HG03139 (cell line): ENCODE data around the gene HAVCR2.

Experiments used
- ATAC-seq: cut with Tn5 transposase; IDR thresholded peaks from one replicate; pipeline ENCODE4 v1.9.1; 2021; ENCODE audit not compliant: unreplicated experiment

Gene HAVCR2

GRCh38 chr5:157108976-157109375, at the start of gene HAVCR2:
Gene HAVCR2 (minus strand): TSS chr5:157109044. CDS start chr5:157108983, 61 bp downstream.
- ATAC-seq = peak; percentile 90

GRCh38 chr5:157157293-157157891, 48.5 kb upstream of the HAVCR2 start:
- ATAC-seq = no peak

DNA sequence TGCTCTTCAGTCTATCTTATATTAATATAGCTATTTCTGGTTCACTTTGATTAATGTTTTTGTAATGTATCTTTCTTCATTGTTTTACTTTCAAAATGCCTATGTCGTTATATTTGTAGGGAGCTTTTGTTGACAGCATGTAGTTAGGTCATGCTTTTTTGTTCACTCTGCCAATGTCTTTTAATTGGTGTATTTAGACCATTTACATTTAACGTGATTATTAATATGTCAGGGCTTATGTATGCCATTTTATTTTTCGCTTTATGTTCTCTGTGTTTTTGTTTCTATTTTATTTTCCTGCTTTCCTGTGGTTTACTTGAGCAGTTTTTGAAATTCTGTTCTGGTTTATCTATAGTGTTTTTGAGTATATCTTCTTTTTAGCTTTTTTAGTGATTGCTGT, 46.5 kb upstream of the HAVCR2 start:
- no peak for ATAC-seq

DNA sequence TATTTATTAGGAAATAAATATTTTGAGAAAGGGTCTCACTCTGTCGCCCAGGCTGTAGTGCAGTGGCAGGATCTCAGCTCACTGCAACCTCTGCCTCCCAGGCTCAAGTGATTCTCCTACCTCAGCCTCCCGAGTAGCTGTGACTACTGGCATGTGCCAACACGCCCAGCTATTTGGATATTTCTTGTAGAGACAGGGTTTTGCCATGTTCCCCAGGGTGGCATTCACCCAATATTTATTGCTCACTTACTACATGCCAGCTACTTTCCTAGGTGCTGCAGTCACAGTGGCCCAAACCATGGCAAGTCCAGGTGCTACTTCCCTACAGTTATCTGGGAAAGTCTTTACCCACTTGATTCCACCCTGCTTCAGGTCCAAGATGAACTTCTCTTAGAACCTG, 42.2 kb upstream of the HAVCR2 start:
- ATAC-seq = no peak

GRCh38 chr5:157148734-157149615, 40.1 kb upstream of the HAVCR2 start:
- peak; percentile 60 for ATAC-seq

DNA sequence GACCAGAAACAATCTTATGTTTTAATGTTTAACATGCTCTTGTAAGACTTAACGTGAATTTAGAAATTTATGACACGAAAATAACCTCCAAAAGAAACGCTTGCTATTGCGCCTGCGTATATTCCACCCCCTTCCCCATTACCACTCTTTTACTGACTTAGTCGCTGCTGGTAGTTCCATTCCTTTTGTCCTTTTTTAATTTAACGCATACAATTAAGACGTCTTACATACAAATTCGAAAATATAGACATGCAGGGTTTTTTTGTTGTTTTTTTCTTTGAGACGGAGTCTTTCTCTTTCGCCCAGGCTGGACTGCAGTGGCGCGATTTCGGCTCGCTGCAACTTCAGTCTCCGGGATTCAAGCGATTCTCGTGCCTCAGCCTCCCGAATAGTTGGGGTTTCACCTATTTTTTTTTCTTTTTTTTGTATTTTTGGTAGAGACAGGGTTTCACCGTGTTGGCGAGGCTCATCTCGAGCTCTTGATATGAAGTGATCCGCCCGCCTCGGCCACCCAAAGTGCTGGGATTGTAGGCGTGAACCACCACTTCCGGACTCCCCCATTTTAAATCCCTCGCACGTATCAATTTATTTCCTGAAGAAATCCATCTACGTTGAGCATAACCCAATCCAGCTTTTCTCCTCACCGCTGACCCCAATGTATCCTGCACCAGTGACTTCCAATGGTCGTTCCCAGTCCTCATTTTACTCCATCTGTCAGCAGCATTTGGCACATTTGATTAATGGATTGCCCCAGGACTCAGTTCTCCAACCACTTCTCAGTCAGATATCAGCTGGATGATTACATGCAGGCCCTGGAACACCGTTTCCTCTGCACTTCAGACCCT, 34.5 kb upstream of the HAVCR2 start:
- ATAC-seq = peak; percentile 32

- peak; percentile 100 for ATAC-seq
Observed at GRCh38 chr5:157142317-157143126, 33.7 kb upstream of the HAVCR2 start, which contains the start of gene MED7. Gene MED7 (minus strand): TSS chr5:157142865. CDS start chr5:157139431, 3,434 bp downstream.

GRCh38 chr5:157137691-157138090, 28.8 kb upstream of the HAVCR2 start:
- no peak for ATAC-seq

GRCh38 chr5:157132281-157132612, 23.4 kb upstream of the HAVCR2 start:
- ATAC-seq = no peak

DNA sequence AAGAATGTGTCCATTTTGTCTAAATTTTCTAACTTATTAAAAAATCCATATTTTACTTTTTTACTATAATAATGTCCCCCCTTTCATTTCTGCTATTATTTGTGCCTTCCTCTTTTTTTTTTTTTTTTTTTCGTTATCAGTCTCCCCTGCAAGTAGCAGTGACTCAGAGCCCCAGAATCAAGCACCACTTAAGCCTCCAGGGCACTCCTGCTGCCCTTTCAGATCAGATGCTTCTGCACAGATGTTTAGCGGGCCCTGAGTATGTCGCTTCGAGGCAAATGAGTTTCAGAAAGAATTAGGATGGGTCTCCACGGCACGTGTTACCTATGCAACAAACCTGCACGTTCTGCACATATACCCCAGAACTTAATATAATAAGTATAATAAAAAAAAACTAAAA, 22.1 kb upstream of the HAVCR2 start:
- ATAC-seq = no peak

GRCh38 chr5:157121709-157122108, 12.9 kb upstream of the HAVCR2 start:
- ATAC-seq = no peak

DNA sequence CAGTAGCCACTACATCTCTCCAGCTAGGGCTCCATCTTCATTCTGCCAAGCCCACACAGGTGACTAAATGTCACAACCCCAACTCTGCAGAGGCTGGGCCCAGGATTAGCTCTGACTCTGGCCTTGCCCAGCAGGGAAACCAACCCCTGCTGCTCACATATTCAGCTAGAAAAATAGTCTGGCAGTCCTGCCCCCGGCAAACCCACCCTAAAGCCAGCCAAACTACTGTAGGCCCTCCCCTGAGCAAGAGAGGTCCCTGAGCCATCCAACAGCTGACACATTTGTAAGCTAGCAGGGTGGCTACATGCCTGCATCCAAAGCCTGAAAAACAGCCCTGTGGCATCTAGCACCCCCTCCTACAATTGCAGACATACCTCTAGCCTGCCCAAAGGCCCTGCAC, 11.3 kb upstream of the HAVCR2 start:
- no peak for ATAC-seq

- no peak for ATAC-seq
Observed at GRCh38 chr5:157116483-157116954, 7.7 kb upstream of the HAVCR2 start.

DNA sequence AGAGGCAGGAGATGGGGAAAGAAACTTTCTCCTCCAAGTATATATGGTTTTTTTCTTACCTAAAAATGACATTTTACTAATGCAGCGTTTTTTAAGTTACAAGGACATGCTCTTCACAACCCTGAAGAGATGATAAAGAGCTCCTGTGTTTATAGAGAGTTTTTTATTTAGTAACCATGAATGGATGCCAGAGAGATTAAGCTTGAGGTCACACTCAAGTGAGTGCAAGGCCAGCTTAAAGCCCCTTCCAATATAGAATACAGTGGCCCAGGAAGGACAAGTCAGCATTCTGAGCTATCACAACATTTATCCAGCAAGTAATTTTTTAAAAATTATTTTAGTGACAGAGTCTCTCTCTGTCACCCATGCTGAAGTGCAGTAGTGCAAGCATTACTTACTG, 6.7 kb upstream of the HAVCR2 start:
- ATAC-seq = no peak

GRCh38 chr5:157115012-157115411, 6.2 kb upstream of the HAVCR2 start:
- ATAC-seq = no peak

DNA sequence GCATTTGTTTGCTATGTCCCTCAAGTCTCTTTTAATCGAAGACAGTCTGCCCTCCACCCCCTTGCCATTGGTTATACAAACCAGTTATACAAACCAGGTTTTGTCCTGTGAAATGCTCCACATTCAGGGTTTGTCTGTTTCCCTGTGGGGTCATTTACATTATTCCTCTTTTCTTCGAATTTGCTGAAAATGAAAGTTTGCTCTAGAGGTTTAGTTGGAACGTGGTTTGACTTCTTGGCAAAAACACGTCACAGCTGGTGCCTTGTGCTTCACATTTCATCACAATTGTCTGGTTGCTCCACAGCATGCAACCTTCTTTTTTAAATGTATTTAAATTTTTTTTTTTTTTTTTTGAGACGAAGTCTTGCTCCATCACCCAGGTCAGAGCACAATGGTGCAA, 4.2 kb upstream of the HAVCR2 start:
- no peak for ATAC-seq

DNA sequence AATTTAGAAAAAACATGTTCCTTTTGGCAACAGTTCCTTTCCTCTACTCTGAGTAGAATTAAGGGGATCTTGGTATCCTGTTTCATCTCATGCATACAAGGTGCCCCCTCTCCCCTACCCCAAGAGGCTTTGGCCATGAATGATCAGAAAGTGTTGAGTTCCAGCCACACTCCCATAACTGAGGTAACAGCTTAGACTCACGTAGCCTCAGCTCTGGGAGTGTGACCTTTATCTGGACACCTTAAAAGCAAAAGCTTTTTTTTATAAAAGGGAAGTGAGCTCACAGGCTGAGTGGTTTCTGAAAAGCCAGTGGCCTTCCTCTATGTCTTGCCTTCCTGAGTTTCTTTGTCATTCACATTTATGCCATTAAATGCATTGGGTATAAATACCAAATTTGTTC, 900 bp upstream of the HAVCR2 start:
- ATAC-seq = peak; percentile 62

DNA sequence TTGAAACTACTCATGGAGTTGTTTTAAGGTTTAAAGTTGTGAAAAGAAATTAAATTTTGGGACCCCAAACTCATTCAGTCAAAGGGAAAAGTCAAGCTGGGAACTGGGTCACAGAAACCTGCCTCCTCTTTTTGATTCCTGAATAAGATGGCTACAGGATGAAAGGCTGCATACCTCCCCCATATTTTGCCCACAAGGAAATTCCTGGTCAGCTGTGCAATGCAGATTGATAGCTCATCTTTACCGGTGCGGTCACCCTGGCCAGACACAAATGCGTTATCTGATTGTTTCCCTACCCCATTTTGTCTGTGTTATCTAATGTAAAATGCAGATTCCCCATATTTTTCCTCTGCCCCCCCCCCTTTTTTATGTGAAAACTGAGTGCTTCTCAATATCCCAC, 1.3 kb downstream of the HAVCR2 start:
- no peak for ATAC-seq

DNA sequence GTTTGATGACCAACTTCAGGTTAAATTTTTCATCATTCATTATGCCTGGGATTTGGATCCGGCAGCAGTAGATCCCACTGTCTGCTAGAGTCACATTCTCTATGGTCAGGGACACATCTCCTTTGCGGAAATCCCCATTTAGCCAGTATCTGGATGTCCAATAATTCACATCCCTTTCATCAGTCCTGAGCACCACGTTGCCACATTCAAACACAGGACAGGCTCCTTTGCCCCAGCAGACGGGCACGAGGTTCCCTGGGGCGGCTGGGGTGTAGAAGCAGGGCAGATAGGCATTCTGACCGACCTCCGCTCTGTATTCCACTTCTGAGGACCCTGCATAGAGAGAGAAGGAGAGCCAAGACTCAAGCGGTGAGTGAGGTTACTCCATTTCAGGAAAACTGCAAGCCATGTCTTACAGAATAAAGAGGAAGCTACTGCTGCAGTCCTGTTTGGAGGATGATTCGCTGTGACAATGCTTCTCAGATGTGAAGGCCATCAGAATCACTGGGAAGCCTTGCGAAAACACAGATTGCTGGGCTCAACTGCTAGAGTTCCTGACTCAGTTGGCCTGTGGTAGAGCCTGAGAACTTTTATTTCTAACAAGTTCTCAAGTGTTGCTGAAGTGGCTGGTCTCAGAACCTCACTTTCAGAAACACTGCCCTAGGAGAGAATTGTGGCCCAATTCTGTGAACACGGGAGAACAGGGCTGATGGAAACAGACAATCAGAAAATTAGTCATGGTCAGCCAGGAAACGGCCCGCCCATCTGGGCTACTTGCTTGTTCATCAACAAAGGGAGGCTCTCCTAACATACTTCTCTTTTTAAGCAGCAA, 2.0 kb downstream of the HAVCR2 start:
- no peak for ATAC-seq
